CD4-positive, alpha-beta T cell treated with Interferon gamma for 1 hour (primary cell): ENCODE results near the gene SMYD3.
"Not testable (repeated sequence)": the region's sequence is repeated elsewhere in the genome, so short reads cannot be mapped to it uniquely, and the experiment has no call there.

ENCODE experiments used
- DNase-seq: peaks from one replicate; pipeline ENCODE4 v3.0.0-alpha.2; 2020

SMYD3 gene

GRCh38 chr1:245971076-245971710 lies 535.9 kb downstream of the SMYD3 start:
- not testable (repeated sequence) for DNase-seq

GRCh38 chr1:245969283-245969682 lies 537.8 kb downstream of the SMYD3 start:
- DNase-seq: no peak

GRCh38 chr1:245968775-245969174 lies 538.3 kb downstream of the SMYD3 start:
- no peak for DNase-seq

DNA sequence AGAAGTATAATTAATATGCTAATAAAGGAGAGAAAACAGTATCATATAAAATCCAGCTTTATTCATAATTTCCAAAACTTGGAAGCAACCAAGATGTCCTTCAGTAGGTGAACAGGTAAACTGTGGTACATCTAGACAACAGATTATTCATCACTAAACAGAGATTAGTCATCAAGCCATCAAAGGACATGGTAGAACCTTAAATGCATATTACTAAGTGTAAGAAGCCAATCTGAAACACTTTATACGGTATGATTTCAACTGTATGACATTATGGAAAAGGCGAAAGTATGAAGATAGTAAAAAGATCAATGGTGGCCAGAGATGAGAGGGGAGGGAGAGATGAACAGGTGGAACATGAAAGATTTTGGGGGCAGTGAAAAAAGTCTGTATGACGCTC lies 541.7 kb downstream of the SMYD3 start:
- no peak for DNase-seq

- DNase-seq: no peak
Observed at GRCh38 chr1:245963649-245964048, 543.4 kb downstream of the SMYD3 start.

- no peak for DNase-seq
Observed at GRCh38 chr1:245962453-245962852, 544.6 kb downstream of the SMYD3 start.

- DNase-seq: no peak
Observed at GRCh38 chr1:245961137-245961540, 545.9 kb downstream of the SMYD3 start.

GRCh38 chr1:245960171-245960570 lies 546.9 kb downstream of the SMYD3 start:
- no peak for DNase-seq

- no peak for DNase-seq
Observed at GRCh38 chr1:245958016-245958415, 549.1 kb downstream of the SMYD3 start.

DNA sequence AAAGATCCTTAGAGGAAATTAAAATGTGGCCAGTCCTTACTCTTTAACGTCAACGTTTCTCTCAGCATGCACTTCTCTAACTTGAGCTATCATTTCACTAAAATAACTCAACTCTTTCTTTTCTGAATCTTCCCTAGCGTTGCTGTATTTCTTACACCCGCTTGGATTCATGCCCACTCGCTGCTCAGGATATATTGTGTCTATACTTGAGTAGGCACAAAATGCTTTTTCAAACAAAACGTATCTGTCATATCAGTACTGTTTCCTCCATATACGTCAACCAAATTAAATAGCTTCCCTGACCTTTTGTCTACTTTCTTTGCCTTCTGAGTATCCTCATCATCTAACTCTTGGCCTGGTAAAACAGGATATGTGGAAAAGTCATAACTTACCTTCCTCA lies 549.7 kb downstream of the SMYD3 start:
- DNase-seq: no peak

DNA sequence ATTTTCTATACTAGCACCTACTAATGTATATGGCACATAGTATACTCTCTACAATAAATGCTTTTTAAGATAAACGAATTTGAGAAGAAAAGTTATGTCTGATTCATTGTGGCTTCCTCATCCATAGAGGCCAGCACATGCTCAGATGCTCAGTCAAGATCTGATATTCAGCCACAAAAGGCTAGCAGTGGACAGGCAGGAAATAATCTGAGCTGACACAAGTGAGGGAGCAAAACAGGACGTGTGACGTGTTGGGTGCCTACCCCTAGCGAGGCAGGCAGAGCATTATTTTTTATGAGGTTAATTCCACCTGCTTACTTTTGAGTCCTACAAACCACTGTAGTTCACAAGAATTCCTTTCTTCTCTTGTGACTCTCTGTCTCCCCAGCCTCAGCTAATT lies 550.9 kb downstream of the SMYD3 start:
- DNase-seq: peak; percentile 66

GRCh38 chr1:245953876-245954660 lies 553.0 kb downstream of the SMYD3 start:
- peak; percentile 11 for DNase-seq

DNA sequence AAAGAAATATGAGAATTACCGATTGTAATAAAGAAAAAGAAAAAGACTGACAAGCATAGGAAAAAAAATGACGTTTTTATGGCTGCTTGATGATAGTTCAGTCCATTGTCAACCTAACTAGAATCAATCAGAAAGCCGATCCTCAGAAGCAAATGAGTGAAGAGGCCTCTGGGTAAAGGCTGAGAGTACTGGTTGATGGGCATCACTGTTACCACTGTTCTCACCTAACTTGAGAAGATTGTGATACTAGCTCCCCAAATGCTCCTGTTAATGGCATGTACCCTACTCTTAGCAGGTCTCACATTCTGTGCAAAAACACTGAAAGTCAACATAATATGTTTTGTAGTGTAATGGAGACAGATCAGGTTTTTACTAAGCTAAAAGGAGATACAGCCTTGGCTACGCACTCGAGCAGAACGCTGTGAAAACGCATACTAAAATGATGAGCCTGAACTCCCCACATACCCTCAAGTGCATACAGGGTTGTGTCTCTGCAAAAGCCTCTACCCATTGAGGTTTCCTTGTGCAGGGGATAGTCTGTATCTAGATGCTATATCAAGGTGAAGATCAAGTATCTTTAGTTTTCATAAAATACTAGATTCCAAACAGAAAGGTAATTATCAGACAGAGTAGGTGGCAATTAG lies 554.6 kb downstream of the SMYD3 start:
- DNase-seq: no peak

DNA sequence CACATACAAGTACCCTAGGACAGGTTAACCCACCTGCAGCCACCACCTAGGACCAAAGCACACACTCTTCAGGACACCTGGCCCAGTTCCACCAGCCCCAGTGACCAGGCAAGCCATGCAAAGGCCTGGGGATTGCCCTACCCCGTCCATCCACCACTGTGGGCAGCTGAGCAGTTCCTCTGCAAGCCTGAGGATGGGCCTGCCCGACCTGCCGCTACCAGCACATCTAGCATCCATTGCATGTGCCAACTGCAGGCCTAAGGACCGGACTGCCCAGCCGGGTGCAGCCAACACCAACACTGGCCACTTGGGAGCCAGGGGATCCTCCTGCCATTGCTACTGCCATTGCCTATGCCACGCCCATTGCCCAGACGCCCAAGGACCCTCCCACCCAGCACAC lies 558.3 kb downstream of the SMYD3 start:
- no peak for DNase-seq

- no peak for DNase-seq
Observed at GRCh38 chr1:245946905-245947304, 560.2 kb downstream of the SMYD3 start.

- DNase-seq: not testable (repeated sequence)
Observed at GRCh38 chr1:245945136-245945535, 561.9 kb downstream of the SMYD3 start.

DNA sequence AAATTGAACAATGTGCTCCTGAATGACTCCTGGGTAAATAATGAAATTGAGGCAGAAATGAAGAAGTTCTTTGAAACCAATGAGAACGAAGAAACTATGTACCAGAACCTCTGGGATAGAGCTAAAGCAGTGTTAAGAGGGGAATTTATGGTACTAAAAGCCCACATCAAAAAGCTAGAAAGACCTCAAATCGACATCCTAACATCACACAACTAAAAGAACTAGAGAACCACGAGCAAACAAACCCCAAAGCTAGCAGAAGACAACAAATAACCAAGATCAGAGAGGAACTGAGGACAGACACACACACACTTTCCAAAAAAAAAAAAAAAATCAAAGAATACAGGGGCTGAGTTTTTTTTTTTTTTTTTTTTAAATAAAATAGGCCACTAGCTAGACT lies 564.2 kb downstream of the SMYD3 start:
- no peak for DNase-seq

DNA sequence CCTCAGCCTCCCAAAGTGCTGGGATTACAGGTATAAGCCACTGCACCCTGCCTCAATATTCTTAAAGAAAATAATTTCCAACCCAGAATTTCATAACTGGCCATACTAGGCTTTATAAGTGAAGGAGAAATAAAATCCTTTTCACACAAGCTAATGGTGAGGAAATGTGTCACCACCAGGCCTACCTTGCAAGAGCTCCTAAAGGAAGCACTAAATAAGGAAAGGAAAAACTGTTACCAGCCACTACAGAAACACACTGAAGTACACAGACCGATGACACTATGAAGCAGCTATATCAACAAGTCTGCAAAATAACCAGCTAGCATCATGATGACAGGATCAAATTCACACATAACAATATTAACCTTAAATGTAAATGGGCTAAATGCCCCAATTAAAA lies 565.3 kb downstream of the SMYD3 start:
- DNase-seq: not testable (repeated sequence)

GRCh38 chr1:245939756-245940345 lies 567.2 kb downstream of the SMYD3 start:
- no peak for DNase-seq

- no peak for DNase-seq
Observed at GRCh38 chr1:245938046-245938435, 569.0 kb downstream of the SMYD3 start.

- no peak for DNase-seq
Observed at GRCh38 chr1:245937316-245938045, 569.6 kb downstream of the SMYD3 start.

GRCh38 chr1:245934409-245934808 lies 572.7 kb downstream of the SMYD3 start:
- no peak for DNase-seq

DNA sequence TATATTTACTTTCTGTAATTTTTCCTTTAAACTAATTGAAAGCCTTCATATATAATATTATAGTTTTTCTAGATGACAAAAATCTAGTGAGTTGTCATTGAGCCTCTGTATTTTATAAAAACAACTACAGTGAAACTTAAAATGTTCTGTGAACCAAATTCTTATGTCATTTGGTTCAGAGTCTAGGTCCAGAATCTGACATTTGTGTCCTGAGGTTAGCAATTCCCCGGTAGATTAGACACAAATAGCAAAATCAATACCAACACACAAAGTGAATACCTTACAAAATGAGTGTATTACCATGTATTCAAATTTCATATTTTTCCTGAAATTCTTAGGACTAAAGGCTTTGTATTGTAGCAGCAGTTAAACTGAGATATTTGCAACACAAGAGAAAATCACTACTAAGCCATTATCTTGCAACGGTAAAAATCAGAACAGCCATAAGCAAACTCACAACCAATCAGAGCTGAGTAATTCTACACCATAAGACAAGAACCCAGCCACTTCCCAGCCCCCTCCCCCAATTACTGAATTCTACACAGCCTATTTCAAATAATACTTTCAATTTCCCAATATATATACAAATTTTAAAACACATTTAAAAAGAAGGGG lies 573.5 kb downstream of the SMYD3 start:
- DNase-seq: no peak
